NK-92 (cell line): ENCODE measurements around the gene JARID2.

Experiments used
- DNase-seq: peaks from one replicate; lab custom pipeline; 2025; ENCODE audit not compliant: unreplicated experiment; lab: John Stamatoyannopoulos, UW

The JARID2 gene

GRCh38 chr6:15368873-15369272 lies 123.0 kb downstream of the JARID2 start:
- no peak for DNase-seq

- DNase-seq: no peak
Observed at GRCh38 chr6:15369838-15370237, 124.0 kb downstream of the JARID2 start.

GRCh38 chr6:15370733-15371671 lies 125.1 kb downstream of the JARID2 start:
- no peak for DNase-seq

- DNase-seq: no peak
Observed at GRCh38 chr6:15372932-15373331, 127.1 kb downstream of the JARID2 start.

- DNase-seq: no peak
Observed at GRCh38 chr6:15374119-15374518, 128.2 kb downstream of the JARID2 start.

- DNase-seq: no peak
Observed at GRCh38 chr6:15375018-15375417, 129.1 kb downstream of the JARID2 start.

- DNase-seq: no peak
Observed at GRCh38 chr6:15375638-15376290, 129.9 kb downstream of the JARID2 start.

GRCh38 chr6:15376900-15377487 lies 131.1 kb downstream of the JARID2 start:
- DNase-seq: no peak

GRCh38 chr6:15378272-15378671 lies 132.4 kb downstream of the JARID2 start:
- DNase-seq: no peak

- DNase-seq: no peak
Observed at GRCh38 chr6:15378866-15379265, 133.0 kb downstream of the JARID2 start.

GRCh38 chr6:15380351-15380750 lies 134.5 kb downstream of the JARID2 start:
- no peak for DNase-seq

GRCh38 chr6:15382089-15382488 lies 136.2 kb downstream of the JARID2 start:
- DNase-seq: no peak

GRCh38 chr6:15382712-15383111 lies 136.8 kb downstream of the JARID2 start:
- no peak for DNase-seq

- no peak for DNase-seq
Observed at GRCh38 chr6:15384901-15385300, 139.0 kb downstream of the JARID2 start.

- no peak for DNase-seq
Observed at GRCh38 chr6:15385521-15385920, 139.7 kb downstream of the JARID2 start.

GRCh38 chr6:15386110-15386755 lies 140.4 kb downstream of the JARID2 start:
- no peak for DNase-seq

- no peak for DNase-seq
Observed at GRCh38 chr6:15386756-15387112, 140.9 kb downstream of the JARID2 start.

GRCh38 chr6:15387118-15387517 lies 141.2 kb downstream of the JARID2 start:
- no peak for DNase-seq

GRCh38 chr6:15389084-15389764 lies 143.4 kb downstream of the JARID2 start:
- no peak for DNase-seq

GRCh38 chr6:15389765-15390723 lies 144.2 kb downstream of the JARID2 start:
- DNase-seq: no peak
